GM21381 (cell line): ENCODE results near the gene OR51E1.

Experiments used
- ATAC-seq: cut with Tn5 transposase; IDR thresholded peaks from one replicate; pipeline ENCODE4 v1.9.1; 2021; ENCODE audit warnings: mild to moderate bottlenecking, moderate library complexity; ENCODE audit not compliant: unreplicated experiment

OR51E1 gene

GRCh38 chr11:4704790-4705334, 61.1 kb downstream of the OR51E1 start:
- no peak for ATAC-seq
